Measurements from ENCODE around the gene KCNIP3. TPM values are rescaled to one million over a fixed set of nuclear protein-coding genes. Genes with fewer than 3 reads are reported as not detected.
A peak's percentile ranks its signal among the peaks of the same experiment; 100 is the strongest.
"Not testable (repeated sequence)": the region's sequence is repeated elsewhere in the genome, so short reads cannot be mapped to it uniquely, and the experiment has no call there.

The KCNIP3 gene
- total and polyA plus RNA-seq, 8 donors = 3.2 to 12.6 (median 7.7) TPM

- H3K36me3 ChIP-seq = no peaks in the 10 kb centered on the region
- intact Hi-C loops (cut with DNase I) = no loop called here
- H3K4me1 ChIP-seq = no peaks in the 10 kb centered on the region
- no peak for TF ChIP-seq CTCF (IDR thresholded peaks at IDR 0.05)
- ATAC-seq (no peak), DNase-seq (peak in 2 of 4 donors; percentile 27 to 37)
- no peak overlapping the region for H3K27ac ChIP-seq
- H3K27me3 ChIP-seq = no peaks in the 10 kb centered on the region
- no peaks in the 10 kb centered on the region for H3K9me3 ChIP-seq
- no peak overlapping the region for H3K4me3 ChIP-seq
Observed at GRCh38 chr2:95268211-95269035, 28.7 kb upstream of the KCNIP3 start.

GRCh38 chr2:95269036-95269680 is 28.0 kb upstream of the KCNIP3 start:
- Histone ChIP-seq H3K4me1 (no peaks in the 10 kb centered on the region), H3K36me3 (no peaks in the 10 kb centered on the region), H3K9me3 (no peaks in the 10 kb centered on the region), H3K4me3 (no peak overlapping the region), H3K27me3 (no peaks in the 10 kb centered on the region), H3K27ac (no peak overlapping the region)
- ATAC-seq (no peak), DNase-seq (peak in 1 of 4 donors; percentile 61)
- intact Hi-C loops (cut with DNase I) = no loop called here
- TF ChIP-seq CTCF (IDR thresholded peaks at IDR 0.05) = no peak

- H3K4me3 ChIP-seq; intact Hi-C loops (cut with DNase I); H3K27ac ChIP-seq; H3K4me1 ChIP-seq; ATAC-seq; H3K36me3 ChIP-seq; H3K27me3 ChIP-seq; H3K9me3 ChIP-seq: not testable (repeated sequence)
- DNase-seq = peak in 2 of 4 donors; percentile 13 to 35
Observed at GRCh38 chr2:95269745-95270144, 27.4 kb upstream of the KCNIP3 start.

GRCh38 chr2:95270541-95271081 is 26.5 kb upstream of the KCNIP3 start:
- H3K27me3 ChIP-seq = no peaks in the 10 kb centered on the region
- H3K9me3 ChIP-seq = no peaks in the 10 kb centered on the region
- no peak overlapping the region for H3K4me3 ChIP-seq
- intact Hi-C loops (cut with DNase I) = no loop called here
- no peaks in the 10 kb centered on the region for H3K4me1 ChIP-seq
- no peak for ATAC-seq
- DNase-seq = peak in 2 of 4 donors; percentile 18 to 51
- no peaks in the 10 kb centered on the region for H3K36me3 ChIP-seq
- H3K27ac ChIP-seq = no peak overlapping the region
- TF ChIP-seq CTCF (IDR thresholded peaks at IDR 0.05) = no peak

GRCh38 chr2:95271381-95271971 is 25.7 kb upstream of the KCNIP3 start:
- H3K4me3 ChIP-seq = no peak overlapping the region
- no peak for TF ChIP-seq CTCF (IDR thresholded peaks at IDR 0.05)
- no peaks in the 10 kb centered on the region for H3K36me3 ChIP-seq
- no peaks in the 10 kb centered on the region for H3K4me1 ChIP-seq
- H3K27ac ChIP-seq = no peak overlapping the region
- DNase-seq (peak in 2 of 4 donors; percentile 7 to 43), ATAC-seq (no peak)
- no peaks in the 10 kb centered on the region for H3K9me3 ChIP-seq
- no peaks in the 10 kb centered on the region for H3K27me3 ChIP-seq
- intact Hi-C loops (cut with DNase I) = no loop called here

Data from left lung (tissue), 10 donors.